GM21390 (cell line): ENCODE measurements around the gene SUSD3.

Experiments
- ATAC-seq: cut with Tn5 transposase; IDR thresholded peaks from one replicate; pipeline ENCODE4 v1.9.1; 2021; ENCODE audit not compliant: unreplicated experiment

The SUSD3 gene

DNA sequence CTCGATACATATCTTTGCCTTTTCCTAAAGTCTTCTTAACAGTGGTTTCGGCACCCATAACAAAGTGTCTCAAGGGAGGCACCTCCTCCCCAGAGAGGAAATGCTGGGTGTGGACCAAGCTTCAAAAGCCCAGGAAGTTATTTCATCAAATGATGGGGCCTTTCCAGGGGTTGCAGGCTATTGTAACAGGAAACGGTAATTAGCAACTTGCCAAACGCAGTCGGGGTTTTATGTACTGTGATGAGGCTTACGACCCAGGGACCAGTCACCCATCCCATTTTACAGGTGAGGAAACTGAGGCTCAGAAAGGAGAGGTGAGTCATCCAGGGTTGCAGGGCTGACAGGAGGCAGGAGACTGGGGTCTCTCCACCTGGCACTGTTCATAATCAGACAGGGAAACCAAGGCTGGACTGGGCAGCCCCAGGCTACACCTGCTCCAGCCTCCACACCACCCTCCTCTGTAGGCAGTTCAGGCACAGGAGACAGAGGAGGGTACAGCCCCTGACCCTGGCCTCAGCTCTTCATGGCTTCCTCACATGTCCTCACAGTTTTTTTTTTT, 30.0 kb upstream of the SUSD3 start:
- ATAC-seq = peak; percentile 53

DNA sequence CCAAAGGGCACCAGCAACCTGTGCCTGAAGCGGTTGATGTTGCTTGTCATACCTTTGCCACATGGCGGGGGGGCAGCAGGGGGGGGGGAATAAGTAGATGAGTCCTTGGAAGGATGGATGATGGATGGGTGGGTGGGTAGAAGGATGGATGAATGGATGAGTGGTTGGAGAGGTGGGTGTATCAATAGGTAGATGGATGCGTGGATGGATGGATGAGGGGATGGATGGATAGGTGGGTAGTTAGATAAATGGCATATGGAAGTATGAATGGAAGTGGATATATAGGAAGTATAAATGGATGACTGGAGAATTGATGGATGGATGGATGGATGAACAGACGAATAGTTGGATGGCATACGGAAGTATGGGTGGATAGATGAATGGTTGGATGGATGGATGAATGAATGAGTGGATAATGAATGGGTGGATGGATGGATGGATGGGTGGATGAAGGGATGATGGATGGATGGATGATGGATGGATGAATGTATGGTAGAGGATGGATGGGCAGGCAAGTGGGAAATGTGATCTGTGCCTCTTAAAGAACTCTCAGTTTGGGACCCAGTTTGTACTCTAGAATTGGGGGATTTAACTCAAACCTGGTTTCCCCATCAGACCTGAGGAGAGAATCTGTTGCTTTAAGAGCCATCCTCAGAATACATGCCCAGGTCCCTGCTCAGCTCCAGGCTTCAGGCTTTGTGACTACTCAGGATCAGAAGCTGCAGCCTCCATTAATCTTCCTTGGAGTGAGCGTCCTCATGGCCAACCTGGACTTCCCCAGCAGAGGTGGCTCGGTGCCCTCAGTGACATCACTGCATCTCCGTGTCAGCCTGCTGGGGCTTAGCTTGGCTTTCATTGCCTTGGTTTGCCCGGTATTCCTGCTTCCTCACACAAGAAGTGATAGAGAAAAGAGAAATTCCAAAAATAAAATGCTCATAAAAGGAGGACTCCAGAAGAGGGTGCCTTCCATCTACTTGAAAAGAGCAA, 27.6 kb upstream of the SUSD3 start:
- no peak for ATAC-seq

DNA sequence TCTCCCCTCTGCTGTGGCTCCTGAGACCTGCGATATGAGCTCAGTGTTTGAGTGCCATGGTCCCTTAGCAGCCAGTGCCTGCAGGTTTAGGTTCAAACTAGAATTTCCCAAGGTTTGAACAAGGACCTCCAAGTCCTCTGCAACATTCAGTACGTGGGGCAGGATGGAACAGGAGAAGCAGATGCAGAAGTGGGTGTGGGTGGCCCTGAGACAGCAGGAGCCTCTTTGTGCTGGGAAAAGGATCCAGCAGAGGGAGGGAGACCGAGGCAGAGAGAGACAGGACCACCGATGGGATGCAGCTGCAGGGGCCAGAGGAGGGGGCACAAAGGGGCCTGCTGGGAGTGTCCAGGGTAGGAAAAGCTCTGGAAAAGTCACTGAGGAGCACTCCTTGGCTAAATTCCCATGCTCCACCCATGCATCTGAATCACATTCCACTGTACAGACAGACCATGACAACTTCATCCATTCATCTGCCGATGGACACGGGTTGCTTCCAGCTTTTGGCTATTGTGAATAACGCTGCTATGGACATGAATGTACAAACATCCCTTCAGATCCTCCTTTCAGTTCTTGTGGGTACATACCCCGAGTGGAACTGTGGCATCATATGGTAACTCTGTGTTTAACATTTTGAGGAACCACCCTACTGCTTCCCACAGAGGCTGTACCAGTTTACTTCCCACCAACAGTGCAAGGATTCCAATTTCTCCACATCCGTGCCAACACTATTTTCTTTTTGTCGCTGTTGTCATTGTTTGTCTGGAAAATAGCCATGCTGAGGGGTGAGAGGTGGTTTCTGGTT, 26.7 kb upstream of the SUSD3 start:
- ATAC-seq = no peak

DNA sequence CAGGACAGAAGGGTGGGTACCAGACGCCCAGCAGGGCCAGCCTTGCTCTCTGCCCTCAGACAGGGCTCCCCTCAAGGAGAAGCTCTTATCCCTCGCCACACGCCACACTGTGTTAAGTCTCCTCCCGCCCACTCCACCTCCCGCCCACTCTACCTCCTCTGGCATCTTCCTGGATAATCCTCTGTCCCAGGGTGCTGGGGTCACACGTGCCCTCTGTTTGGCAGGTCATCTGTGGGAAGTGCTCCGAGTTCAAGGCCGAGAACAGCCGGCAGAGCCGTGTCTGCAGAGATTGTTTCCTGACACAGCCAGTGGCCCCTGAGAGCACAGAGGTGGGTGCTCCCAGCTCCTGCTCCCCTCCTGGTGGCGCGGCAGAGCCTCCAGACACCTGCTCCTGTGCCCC, 26.0 kb upstream of the SUSD3 start:
- no peak for ATAC-seq

DNA sequence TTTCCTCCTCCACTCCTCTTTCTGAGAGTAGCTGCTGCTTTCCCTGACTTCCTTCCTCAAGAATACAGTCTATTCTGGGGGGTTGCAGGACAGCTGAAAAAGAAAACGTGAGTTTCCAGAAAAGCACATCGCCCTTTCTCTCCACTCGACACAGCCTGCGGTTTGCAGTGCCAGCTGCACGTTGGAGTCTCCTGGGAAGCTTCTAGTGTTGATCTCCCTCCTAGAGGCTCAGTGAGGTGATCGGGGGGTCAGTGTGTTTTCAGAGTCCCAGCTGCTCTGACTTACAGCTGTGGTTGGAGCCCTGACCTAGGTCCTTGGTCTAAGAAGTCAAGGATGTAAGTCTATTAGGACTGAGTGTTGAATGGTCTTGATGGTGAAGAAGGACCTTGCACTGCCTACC, 25.0 kb upstream of the SUSD3 start:
- no peak for ATAC-seq

DNA sequence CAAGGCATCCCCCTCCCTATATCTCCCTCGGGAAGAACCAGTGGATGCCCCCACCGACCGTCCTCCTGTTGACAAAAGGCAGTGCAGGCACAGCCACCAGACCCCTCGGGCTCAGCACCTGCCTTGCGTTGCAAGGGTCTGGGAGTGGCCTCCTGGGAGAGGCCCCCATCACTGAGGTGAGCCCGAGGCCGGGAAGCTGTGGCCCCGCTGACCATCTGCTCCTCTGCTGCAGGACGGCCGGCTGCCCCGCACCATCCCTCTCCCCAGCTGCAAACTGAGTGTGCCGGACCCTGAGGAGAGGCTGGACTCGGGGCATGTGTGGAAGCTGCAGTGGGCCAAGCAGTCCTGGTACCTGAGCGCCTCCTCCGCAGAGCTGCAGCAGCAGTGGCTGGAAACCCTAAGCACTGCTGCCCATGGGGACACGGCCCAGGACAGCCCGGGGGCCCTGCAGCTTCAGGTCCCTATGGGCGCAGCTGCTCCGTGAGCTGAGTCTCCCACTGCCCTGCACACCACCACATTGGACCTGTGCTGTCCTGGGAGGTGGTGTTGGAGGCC, 23.3 kb upstream of the SUSD3 start:
- no peak for ATAC-seq

DNA sequence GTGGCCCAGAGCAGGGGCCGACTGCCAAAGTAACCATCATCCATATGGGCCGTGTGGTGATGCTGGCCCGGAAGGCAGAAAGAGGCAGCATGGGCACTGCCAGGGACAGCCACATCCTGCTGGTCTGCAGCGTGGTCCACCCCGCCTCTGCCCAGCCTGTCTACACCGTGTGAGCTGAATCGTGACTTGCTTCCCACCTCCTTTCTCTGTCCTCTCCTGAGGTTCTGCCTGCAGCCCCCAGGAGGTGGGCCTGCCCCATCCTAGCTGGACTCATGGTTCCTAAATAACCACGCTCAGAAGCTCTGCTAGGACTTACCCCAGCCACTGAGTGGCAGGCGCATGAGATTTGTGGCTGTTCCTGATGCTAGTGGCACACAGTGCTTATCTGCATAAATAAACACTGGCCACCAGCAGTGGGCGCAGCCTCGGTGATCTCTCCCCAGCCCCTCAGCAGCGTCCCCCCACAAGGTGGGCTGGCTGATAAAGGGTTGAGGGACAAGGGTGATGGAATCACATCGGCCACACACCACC, 22.6 kb upstream of the SUSD3 start:
- no peak for ATAC-seq

DNA sequence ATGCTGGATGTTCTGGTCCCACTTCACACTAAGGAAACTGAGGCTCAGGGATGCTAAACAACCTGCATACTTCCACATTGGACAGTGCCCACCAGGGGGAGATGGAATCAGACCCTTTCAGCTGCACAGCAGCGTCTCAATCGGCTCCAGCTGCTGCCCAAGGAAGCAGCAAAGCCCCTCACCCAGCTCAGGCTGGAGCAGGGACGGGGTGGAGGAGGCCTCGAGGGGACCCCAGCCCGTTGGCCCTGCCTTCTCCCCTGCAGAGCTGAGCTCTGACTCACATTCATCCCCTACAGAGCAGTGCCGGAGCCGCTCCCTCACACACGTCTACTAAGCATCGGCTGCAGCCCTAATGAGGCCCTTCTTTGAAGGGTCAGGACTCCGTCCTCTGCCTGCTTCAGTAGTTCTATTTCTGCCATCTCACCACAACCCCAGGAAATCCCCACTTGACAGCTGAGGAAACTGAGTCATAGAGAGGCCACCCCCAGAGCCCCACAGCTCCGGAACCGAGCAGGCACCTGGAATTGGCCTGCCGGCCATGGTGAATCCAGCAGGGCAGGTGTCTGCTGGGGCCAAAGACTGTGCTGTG, 21.5 kb upstream of the SUSD3 start:
- no peak for ATAC-seq

DNA sequence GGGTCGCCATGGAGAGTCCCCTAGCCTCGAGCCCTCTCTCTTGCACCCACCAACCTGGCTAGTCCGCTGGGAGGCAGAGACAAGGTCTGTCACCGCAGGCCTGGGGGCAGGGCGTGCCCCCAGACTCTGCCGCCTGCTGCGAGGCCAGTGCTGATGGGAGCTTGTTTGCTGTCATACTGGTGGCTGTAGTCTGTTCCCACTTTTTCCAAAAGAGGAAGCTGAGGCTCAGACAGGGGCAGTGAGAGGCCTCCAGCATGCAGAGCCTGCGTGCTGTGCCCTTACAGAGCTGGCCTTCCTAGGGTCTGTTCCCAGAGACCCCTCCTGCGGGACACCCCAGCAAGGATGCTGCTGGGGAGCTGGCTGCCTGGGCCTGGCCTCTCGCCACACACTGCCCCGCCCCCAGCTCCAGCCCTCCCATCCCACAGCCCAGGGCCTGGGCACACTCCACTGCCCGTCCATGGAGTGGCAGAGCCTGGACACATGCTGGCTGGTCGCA, 21.0 kb upstream of the SUSD3 start:
- ATAC-seq = no peak

DNA sequence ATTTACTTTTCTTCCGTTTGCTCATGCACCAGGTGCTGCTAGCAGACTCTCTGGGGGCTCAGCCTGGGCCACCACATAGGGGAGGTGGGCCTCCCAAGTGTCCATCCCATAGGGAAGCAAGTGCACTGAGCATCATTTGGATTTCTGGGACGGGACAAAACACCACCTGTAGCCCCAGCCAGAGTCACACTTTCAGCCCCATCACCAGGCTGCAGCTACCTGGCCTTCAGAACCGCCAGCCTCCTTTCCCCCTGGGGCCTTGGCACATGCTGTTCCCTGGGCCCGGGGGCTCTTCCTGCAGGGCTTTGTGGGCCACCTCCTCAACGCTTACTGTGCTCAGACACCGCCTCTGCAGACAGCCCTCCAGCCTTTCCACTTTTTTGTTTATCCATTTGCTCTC, 19.6 kb upstream of the SUSD3 start:
- no peak for ATAC-seq

DNA sequence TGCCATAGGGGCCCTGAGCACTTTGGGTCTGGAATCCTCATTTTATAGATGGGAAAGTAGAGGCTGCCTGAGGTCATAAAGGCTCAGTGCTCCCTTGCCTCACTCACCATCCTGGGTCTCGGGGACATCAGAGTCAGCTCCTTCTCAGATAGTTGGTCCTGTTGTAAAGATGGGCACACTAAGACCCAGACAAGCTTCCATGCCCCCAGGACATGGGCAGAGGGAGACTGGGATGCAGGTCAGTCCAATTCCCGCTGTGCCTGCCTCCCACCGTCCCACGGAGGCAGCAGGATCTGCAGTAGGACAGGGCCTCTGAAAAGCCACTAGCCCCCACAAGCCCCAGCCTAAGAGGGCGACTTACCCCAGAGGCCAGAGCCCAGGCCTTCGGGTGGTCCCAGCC, 19.0 kb upstream of the SUSD3 start:
- no peak for ATAC-seq

DNA sequence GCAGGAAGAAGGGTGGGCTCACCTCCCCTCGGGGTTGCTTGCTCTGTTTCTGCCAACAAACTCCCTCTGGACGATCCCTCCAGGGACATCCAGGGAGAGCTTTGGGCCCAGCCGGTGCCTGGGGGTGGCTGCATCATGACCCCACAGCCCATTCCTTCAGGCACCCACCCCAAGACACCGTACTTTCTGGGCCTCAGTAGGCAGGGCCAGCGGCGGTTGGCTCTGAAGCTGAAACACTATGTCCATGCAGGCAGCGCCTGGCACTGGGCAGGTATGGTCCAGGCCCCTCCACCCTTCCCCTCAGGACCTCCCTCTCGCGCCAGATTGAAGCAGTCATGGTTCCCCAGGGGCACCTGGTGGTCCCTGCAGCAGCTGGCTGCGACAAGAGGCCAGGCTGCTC, 18.5 kb upstream of the SUSD3 start:
- no peak for ATAC-seq

DNA sequence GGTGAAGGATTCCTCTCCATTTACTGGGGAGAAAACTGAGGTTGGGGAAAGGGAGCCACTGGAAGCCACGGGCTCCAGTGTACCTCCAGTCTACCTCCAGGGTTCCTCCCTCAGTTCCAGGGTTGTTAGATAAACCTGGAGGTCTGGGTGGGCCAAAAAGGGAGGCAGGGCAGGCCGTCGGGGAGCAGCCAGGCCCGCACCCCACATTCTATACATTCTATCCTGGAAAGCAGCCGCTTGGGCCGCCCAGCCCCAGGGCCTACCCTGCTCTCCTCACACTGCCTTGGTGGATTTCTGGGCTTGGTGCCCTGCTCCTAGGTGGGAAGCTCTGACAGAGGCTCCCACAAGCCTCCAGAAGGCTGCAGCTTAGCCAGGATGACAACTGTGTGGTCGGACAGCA, 18.1 kb upstream of the SUSD3 start:
- ATAC-seq = no peak

DNA sequence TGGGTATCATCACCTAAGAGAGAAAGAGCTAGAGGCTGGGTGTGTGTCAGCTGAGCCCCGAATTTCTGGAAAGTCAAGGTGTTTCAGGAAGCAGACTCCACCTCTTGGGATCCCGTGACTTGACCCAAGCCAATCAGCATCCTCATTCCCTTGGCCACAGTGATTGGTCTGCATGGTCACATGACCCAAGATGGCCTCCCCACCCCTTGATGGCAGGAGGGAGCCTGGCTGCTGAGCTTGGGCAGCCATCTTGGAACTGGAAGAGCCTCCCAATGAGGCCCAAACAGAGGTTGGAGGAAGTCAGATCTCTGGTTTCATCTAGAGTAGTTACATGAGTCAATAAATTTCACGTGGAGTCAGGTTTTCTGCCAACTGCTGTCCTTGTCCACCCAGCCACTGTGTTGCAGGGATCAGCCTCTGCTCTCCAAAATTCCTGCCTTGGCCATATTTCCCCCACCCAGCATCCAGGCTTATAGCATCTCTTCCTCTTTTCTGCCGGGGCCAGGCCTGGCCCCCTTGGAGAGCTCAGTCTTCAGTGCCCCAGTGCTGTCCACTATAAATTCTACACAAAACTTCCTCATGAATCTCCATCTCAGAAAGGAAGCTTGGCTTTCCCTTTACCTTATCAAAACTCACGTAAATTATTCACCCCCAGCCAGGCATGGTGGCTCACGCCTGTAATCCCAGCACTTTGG, 17.2 kb upstream of the SUSD3 start:
- no peak for ATAC-seq

DNA sequence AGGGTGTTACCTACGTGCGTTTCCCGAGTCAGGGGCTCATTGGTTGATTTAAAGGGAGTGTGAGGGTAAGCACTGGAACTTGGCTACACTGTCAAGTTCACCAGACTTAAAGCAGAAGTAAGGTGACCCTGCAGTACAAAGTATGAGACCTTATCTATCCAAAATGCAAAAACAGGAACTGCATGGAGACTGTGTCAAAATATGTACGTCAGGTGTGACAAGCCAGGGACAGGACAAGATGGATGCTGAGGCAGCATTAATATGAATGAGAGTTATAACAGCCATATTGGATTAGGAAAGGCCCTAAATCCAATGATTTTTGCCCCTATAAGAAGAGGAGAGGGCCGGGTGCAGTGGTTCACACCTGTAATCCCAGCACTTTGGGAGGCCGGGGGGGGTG, 15.4 kb upstream of the SUSD3 start:
- no peak for ATAC-seq

DNA sequence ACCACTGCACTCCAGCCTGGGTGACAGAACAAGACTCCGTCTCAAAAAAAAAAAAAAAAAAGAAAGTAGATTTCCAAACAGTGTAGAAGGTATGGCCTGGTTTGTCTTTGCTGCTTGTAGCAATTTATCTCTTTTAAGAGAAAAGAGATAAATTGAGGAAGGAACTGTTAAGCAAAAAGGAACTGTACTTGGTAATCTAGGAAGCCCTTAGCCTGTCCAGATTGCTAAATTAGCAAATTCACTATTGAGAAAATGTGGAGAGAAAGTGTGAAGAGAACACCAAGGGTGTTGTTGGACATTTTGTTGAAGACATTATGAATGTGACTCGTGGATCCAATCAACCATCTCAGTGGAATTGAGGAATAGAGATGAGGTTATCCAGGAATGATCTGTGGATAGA, 13.0 kb upstream of the SUSD3 start:
- ATAC-seq = no peak

DNA sequence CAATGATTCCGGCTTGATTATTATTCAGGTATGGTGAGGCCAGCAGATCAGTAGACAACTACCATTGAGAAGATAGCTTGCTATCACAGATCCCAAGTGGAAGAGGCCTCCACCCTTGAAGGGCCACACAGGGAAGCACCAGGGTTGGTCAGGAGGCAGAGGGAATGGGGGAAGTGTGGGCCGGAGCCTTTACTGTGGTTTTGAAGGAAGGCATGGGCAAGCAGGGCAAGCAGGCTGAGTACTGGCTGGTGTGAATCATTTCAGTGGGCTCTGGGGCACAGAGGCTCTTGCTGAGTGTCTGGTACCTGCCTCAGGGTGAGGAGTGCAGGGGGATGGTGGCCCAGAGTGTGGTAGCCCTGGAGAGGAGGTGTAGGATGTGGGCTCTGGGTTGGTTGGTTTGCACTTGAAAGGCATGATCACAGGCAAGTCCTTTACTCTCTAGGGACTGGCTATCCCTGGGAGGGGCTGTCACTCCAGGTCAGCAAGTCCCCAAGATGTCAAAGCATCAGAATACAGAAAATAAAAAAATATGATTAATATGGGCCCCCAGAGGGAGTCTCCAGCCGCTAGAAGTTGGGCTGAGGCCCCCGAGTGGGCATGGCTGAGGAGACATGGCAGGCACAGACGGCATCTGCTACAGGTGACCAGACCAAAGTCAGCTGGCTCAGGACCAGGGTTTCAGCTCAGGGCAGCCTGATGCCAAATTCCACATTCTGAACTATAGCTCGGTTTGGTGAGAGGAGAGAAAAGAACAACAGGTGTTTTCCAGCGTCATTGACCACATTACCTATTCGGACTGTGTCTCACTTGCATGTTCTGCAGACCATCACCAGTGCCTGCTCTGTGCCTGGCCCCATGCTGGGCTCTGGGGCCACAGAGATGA, 9.7 kb upstream of the SUSD3 start:
- ATAC-seq = no peak

DNA sequence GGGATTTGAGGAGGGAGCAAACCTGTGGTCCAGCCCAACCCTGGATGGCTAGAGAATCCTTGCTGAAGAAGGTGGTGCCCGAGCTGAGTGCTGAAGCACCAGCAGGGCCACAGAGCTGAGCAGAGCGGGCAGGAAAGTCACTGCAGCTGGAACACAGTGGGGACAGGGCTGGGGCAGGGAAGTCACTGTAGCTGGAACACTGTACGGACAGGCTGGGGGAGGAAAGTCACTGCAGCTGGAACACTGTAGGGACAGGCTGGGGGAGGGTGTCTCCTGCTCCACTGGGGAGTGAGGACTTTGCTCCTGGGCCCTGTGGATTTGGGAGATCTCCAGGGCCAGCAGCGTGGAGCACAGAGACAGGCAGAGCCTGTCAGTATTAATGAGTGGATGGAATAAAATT, 9.0 kb upstream of the SUSD3 start:
- ATAC-seq = no peak

DNA sequence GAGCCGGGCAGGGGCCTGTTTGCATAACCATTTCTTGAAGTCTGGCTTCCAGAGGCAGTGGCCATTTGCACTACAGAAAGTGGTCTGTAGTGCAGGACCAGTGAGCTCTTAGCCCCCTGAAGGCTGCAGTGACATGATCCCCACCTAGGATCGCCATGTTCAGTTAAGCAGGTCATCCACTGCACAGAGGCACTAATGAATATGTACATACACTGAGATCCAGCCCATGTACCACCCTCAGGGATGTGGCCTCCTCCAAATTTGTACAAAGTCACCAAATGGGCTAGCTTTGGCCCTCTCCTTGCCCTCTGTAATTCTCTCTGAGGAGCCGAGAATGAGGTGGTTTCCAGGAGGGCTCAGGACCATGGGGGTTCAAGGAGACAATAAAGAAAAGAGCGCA, 8.3 kb upstream of the SUSD3 start:
- no peak for ATAC-seq
